GM10266 (cell line): ENCODE measurements around the gene TCAIM.

ENCODE experiments used
- DNase-seq: peaks from one replicate; pipeline ENCODE4 v3.0.0; 2012; ENCODE audit errors: extremely low spot score
- TF ChIP-seq, protein P1 (sequence below): IDR thresholded peaks from 2 replicates; pipeline ENCODE4 v1.5.1; 2012; ENCODE audit warnings: mild to moderate bottlenecking, low read depth; ENCODE audit not compliant: control insufficient read depth, insufficient read depth; ENCODE audit errors: missing control alignments

TCAIM gene

DNA sequence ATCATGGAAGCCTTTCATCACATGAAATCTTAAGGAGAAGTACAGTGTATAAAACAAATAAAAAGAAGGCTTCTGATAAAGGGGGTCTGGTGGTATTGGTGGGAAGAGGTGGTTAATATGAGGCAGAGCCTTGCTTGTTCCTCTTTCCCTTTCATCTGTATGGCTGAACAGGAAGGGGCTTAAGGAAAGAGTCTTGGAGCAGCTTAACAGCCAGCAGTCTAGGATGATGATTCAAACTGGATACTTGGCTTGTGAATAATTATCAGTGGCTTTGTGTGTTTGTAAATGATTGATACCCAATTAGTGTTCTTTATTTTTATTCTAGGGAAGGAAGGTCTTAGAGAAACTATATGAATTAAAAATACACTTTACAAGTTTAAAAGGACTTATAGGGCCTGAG is 29.1 kb upstream of the TCAIM start:
- TF ChIP-seq, protein P1, sequence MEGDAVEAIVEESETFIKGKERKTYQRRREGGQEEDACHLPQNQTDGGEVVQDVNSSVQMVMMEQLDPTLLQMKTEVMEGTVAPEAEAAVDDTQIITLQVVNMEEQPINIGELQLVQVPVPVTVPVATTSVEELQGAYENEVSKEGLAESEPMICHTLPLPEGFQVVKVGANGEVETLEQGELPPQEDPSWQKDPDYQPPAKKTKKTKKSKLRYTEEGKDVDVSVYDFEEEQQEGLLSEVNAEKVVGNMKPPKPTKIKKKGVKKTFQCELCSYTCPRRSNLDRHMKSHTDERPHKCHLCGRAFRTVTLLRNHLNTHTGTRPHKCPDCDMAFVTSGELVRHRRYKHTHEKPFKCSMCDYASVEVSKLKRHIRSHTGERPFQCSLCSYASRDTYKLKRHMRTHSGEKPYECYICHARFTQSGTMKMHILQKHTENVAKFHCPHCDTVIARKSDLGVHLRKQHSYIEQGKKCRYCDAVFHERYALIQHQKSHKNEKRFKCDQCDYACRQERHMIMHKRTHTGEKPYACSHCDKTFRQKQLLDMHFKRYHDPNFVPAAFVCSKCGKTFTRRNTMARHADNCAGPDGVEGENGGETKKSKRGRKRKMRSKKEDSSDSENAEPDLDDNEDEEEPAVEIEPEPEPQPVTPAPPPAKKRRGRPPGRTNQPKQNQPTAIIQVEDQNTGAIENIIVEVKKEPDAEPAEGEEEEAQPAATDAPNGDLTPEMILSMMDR, result no peak
- no peak for DNase-seq

DNA sequence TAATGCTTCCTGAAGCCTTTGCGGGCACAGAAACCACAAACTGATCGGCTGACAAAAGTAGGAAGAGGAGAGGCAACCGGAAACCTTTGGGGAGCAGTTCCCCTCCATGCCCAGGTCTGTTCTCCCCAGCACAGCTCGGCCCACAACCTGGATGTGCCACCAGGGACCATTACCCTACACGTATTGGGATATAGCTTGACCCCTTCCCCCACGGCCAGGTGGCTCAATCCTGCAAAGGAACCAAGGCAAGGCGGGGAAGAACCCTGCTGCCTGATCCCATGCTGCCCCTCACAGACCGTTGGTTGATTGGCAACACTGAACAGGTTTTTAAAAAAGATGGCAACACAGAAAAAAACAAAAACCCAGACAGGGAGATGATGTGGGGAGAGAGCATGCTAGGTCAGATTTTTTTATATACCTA is 19.7 kb upstream of the TCAIM start:
- DNase-seq, result no peak
- TF ChIP-seq, protein P1, result no peak

DNA sequence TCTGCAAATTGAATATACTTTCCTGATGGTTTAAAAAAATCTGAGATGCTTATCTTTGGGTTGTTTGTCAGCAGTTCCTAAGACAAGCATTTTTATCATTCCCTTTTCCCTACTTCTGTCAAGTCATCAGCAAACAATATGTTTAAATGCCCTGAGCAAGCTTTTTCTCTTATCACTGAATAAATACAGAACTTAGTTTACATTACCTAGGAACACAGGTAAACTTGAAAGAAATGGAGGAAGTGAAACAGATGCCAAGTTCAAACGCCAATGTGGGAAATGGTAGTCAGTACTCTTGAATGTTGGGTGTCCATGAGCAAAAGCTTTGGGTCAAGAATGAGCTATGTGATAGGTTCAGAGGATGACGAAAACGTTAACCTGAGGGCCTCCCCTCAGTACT is 17.2 kb upstream of the TCAIM start:
- TF ChIP-seq, protein P1, result no peak
- no peak for DNase-seq

DNA sequence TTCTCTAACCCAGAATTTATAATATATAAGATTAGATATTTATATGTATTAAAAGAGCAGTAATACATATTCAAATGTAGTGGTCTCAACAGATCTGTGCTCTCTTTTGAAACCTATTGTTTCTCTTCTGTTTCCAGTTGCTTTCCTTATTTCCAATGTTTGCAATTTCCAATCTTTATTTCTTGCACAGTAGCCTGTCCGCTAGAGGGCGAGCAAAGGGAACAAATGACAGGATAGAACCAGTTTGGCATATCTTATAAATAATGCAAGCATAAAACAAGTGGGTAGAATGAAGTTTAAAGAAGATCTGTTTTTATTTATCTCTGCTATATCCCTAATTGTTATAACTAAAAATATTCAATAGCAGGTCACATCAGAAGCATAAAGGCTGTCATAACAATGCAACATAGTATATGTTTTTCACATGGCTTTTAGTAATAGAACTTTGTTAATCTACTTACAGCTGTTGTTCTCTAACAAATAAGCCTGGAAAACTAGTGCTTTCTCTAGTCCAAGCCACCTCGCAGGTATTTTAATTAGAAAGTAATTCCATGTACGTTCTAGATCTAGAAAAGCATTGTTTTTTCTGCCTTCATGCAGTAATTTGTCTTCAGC is 15.1 kb upstream of the TCAIM start:
- DNase-seq, result peak; percentile 12
- TF ChIP-seq, protein P1, result peak; percentile 79

- TF ChIP-seq, protein P1, result no peak
- DNase-seq, result no peak
Measured at GRCh38 chr3:44324584-44324983, 14.0 kb upstream of the TCAIM start.

DNA sequence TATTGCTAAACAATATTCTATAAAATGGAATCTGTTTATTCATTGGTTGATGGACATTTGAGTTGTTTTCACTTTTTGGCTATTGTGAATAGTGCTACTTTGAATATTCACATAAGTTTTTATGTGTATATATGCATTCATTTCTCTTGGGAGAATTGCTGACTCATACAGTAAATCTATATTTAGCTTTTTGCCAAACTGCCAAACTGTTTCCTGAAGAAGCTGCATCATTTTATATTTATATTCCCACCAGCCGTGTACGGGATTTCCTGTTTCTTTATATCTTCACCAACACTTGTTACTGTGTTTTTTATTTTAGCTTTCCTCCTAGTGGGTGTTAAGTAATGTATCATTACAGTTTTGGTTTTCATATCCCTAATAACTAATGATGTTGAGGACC is 12.5 kb upstream of the TCAIM start:
- DNase-seq, result no peak
- TF ChIP-seq, protein P1, result no peak

DNA sequence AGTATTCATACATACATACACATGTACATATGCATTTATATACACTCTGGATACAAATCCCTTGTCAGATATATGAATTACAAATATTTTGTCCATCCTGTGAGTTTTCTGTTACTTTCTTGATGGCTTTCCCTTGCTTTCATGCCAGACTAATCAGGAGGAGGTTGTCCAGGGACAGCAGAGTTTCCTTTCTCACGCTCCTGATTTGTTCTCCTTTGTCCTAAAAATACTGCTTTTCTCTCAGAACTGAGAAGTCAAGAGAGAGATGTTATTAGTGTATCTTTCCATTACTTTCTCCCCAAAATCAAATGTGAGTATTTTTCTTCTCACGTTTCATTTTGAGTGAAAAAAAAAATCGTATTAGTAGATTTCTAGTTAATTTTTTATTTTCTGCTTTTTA is 12.1 kb upstream of the TCAIM start:
- TF ChIP-seq, protein P1, result no peak
- no peak for DNase-seq
